Fibroblast of villous mesenchyme (primary cell): ENCODE data around the gene SIN3B. TPM values are rescaled to one million over a fixed set of nuclear protein-coding genes. Genes with fewer than 3 reads are reported as not detected.

Experiments
- DNase-seq: peaks from one replicate; pipeline ENCODE4 v3.0.0-alpha.2; 2010; ENCODE audit warnings: low read depth
- H3K4me3 ChIP-seq: 2 replicates; pipeline ENCODE4 v1.5.1; 2011; ENCODE audit warnings: low read depth, mild to moderate bottlenecking, low read length
- total RNA-seq: library from RNA; depleted of rRNA; stranded (reverse); fragments of >200 nt; gene quantifications from 2 replicates; pipeline ENCODE4 v1.2.3, GENCODE V29; 2012
- TF ChIP-seq, protein P1 (sequence below): IDR thresholded peaks from 2 replicates; pipeline ENCODE4 v1.5.1; 2012; ENCODE audit warnings: low read depth, mild to moderate bottlenecking, low read length; ENCODE audit not compliant: insufficient read depth

SIN3B gene
- total RNA-seq, 1 donor, result 40.2 TPM

DNA sequence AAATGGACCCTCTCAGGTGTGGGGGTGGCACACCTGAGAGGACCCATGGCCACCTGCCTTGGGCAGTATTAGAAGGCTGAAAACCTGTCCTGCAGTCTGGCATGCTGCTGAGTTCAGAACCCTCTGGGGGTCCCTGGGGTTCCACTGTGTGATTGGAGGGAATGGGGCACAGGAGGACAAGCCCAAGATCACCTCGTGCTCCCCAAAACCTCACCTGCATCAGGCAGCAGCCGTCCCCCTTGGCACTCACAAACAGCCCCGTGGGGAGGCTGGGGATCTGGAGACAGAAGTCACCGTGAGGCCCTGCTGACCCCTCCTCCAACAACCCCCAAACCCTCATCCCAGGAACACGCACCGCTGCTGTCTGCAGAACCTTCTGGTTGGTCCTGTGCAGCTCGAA, 74.1 kb downstream of the SIN3B start:
- no peak overlapping the region for H3K4me3 ChIP-seq
- no peak for DNase-seq
- TF ChIP-seq, protein P1, sequence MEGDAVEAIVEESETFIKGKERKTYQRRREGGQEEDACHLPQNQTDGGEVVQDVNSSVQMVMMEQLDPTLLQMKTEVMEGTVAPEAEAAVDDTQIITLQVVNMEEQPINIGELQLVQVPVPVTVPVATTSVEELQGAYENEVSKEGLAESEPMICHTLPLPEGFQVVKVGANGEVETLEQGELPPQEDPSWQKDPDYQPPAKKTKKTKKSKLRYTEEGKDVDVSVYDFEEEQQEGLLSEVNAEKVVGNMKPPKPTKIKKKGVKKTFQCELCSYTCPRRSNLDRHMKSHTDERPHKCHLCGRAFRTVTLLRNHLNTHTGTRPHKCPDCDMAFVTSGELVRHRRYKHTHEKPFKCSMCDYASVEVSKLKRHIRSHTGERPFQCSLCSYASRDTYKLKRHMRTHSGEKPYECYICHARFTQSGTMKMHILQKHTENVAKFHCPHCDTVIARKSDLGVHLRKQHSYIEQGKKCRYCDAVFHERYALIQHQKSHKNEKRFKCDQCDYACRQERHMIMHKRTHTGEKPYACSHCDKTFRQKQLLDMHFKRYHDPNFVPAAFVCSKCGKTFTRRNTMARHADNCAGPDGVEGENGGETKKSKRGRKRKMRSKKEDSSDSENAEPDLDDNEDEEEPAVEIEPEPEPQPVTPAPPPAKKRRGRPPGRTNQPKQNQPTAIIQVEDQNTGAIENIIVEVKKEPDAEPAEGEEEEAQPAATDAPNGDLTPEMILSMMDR, result no peak

DNA sequence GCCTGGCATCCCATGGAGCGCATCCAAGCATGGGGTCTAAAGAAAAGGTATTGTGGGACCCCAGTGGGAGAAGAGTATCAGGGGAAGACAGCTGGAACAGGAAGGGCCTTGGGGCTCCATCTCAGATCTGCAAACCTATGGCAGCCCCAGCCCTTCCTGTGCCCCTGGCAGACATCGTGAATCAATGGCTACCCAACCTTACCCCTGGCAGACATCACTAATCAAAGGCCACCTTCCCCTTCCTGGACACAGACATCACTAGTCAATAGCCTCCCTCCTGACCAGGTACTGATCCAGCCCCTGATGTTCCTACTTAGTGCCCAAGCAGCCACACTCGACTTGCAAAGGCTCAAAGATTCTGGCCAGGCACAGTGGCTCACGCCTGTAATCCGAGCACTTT, 75.4 kb downstream of the SIN3B start:
- no peak for DNase-seq
- TF ChIP-seq, protein P1, result no peak

DNA sequence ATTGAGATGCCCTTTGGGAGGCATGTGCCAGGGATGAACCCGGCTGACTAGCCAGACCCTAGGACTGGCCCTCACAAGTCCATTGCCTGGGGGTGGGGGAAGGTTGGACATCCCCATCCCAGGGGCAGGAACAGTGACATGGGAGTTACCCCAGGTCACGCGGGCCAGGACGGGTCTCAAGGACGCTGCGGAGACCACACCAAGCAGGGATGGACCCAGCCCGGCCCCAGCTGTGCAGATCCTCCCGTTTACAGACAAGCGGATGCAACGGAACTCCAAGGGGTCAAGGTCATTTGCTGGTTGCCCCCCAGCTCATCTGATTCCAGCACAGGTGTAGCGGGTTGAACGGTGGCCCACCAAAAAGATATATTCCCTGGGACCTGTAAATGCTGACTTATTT, 79.6 kb downstream of the SIN3B start:
- TF ChIP-seq, protein P1, result no peak
- no peak overlapping the region for H3K4me3 ChIP-seq
- DNase-seq, result no peak

More for the DNA sequence above, 75.4 kb downstream of the SIN3B start:
- H3K4me3 ChIP-seq, result no peak overlapping the region

DNA sequence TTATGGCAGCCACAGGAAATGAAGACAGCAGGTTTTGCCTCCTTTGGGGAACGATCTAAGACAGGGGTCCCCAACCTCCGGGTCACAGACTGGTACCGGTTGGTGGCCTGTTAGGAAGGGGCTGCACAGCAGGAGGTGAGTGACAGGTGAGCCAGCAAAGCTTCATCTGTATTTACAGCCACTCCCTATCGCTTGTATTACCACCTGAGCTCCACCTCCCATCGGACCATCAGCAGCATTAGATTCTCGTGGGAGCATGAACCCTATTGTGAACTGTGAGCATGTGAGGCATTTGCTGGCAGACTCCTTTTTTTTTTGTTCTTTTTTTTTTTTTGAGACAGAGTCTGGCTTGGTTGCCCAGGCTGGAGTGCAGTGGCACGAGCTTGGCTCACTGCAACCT, 81.8 kb downstream of the SIN3B start:
- TF ChIP-seq, protein P1, result no peak
- DNase-seq, result no peak
- H3K4me3 ChIP-seq, result no peak overlapping the region

DNA sequence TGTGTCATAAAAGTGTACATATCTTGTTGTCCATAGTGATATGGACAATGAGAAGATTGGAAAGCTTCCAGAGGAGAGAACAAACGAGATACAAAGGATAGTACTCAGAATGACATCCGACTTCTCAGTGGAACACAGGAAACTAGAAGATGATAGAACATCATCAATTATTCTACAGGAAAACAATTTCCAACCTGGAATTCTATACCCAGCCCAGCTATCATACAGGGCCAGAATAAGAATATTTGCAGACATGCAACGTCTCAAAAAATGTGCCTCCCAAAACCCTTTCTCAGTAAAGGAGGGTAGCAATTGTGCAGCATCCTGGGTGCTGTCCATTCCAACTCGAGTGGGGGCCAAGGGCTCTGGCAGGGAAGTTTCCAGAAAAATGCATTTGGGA, 83.6 kb downstream of the SIN3B start:
- H3K4me3 ChIP-seq, result no peak overlapping the region
- DNase-seq, result no peak
- TF ChIP-seq, protein P1, result no peak

DNA sequence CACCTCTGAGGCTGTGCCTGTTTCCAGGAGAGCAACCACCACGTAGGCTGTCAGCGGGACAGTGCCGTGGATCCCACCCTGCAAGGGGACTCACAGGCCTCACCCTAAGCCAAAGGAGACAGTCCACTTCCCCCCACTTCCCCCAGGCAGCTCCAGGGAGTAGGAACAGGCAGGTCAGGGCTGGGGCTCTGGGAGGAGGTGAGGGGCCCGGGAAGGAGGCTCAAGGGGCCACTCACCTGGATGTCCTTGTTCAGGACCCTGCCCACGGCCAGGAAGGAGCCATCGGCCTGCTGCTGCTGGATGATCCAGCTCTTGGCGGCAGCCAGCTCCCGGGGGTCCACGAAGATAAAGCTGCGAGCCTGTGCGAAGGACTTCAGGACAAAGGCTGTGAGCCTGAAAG, 85.2 kb downstream of the SIN3B start:
- TF ChIP-seq, protein P1, result no peak
- DNase-seq, result no peak
- no peak overlapping the region for H3K4me3 ChIP-seq

DNA sequence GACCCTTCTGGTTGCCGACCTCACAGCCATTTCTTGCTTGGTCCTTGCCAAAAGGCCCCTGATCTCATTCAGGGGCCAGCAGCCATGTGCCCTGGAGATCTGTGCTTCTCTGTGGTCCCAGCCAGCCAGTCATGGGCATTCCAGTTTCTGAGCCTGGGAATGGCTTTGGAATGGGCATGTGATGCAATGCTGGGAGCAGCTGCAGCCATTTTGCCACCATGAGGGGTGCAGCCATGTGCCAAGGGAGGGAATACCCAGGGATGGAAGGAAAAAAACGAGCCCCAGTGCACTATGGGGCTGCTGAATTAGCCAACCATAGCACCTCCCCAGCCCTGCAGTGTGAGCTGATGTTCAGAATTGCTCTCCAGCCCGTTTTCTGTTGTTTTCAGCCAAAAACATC, 85.9 kb downstream of the SIN3B start:
- DNase-seq, result no peak
- TF ChIP-seq, protein P1, result no peak
- H3K4me3 ChIP-seq, result no peak overlapping the region
